Keratinocyte (primary cell): Measurements from ENCODE around the gene CENPF. TPM values are rescaled to one million over a fixed set of nuclear protein-coding genes. Genes with fewer than 3 reads are reported as not detected.

Experiments used
- DNase-seq: peaks from one replicate; pipeline ENCODE4 v3.0.0-alpha.2; 2011; ENCODE audit warnings: low read depth, missing footprints, low spot score
- FAIRE-seq: peaks from 2 replicates; lab custom pipeline; 2011; peaks lifted over from hg19 to GRCh38; lab: Jason Lieb, UNC
- H2AFZ ChIP-seq: 2 replicates; pipeline ENCODE4 v1.6.0; 2012; ENCODE audit warnings: low read length, control low read depth, inconsistent platforms; ENCODE audit not compliant: control insufficient read depth
- H3K27ac ChIP-seq: 2 replicates; pipeline ENCODE4 v1.5.1; 2011; ENCODE audit warnings: low read length; ENCODE audit not compliant: control insufficient read depth, insufficient read depth
- H3K27me3 ChIP-seq: 3 replicates; pipeline ENCODE4 v1.6.0; 2011; ENCODE audit warnings: low read length; ENCODE audit not compliant: control insufficient read depth, insufficient read depth; ENCODE audit errors: extremely low read depth
- H3K36me3 ChIP-seq, 2 experiments: 2 replicates in 1 of 2; 3 replicates in 1 of 2; pipeline ENCODE4 v1.5.1; 2011; ENCODE audit warnings: low read length in 2 of 2, mild to moderate bottlenecking in 1 of 2; ENCODE audit not compliant: control insufficient read depth in 2 of 2, insufficient read depth in 2 of 2; ENCODE audit errors: extremely low read depth in 1 of 2
- H3K4me1 ChIP-seq: 3 replicates; pipeline ENCODE4 v1.5.1; 2011; ENCODE audit warnings: low read length; ENCODE audit not compliant: control insufficient read depth, insufficient read depth; ENCODE audit errors: extremely low read depth
- H3K4me2 ChIP-seq: 3 replicates; pipeline ENCODE4 v1.6.0; 2011; ENCODE audit warnings: low read depth, low read length; ENCODE audit not compliant: control insufficient read depth, insufficient read depth; ENCODE audit errors: extremely low read depth
- H3K4me3 ChIP-seq, 3 experiments: fragments of 200-600 bp in 1 of 3; sonication (generic) in 1 of 3; 2 replicates in 2 of 3; 3 replicates in 1 of 3; pipeline ENCODE4 v1.5.1; 2011 to 2016; ENCODE audit warnings: low read length in 3 of 3, mild to moderate bottlenecking in 3 of 3, control low read depth in 2 of 3, inconsistent platforms in 1 of 3, low read depth in 1 of 3, mixed read lengths in 1 of 3, mixed run types in 1 of 3, moderate library complexity in 1 of 3; ENCODE audit not compliant: control insufficient read depth in 2 of 3, insufficient read depth in 2 of 3; ENCODE audit errors: extremely low read depth in 1 of 3
- H3K79me2 ChIP-seq: 2 replicates; pipeline ENCODE4 v1.6.0; 2012; ENCODE audit warnings: low read length; ENCODE audit not compliant: control insufficient read depth, insufficient read depth
- H3K9ac ChIP-seq: 3 replicates; pipeline ENCODE4 v1.6.0; 2011; ENCODE audit warnings: low read length; ENCODE audit not compliant: control insufficient read depth, insufficient read depth; ENCODE audit errors: extremely low read depth
- H3K9me1 ChIP-seq: 3 replicates; pipeline ENCODE4 v1.6.0; 2011; ENCODE audit warnings: low read length; ENCODE audit not compliant: control insufficient read depth, insufficient read depth; ENCODE audit errors: extremely low read depth
- H3K9me3 ChIP-seq: 2 replicates; pipeline ENCODE4 v1.5.1; 2012; ENCODE audit warnings: low read depth, low read length; ENCODE audit not compliant: control insufficient read depth
- H4K20me1 ChIP-seq: 3 replicates; pipeline ENCODE4 v1.6.0; 2011; ENCODE audit warnings: low read length; ENCODE audit not compliant: control insufficient read depth, insufficient read depth; ENCODE audit errors: extremely low read depth
- EZH2 ChIP-seq: IDR thresholded peaks from one replicate; pipeline ENCODE4 v1.6.1; 2012; ENCODE audit warnings: inconsistent platforms, mild to moderate bottlenecking, low read length, moderate library complexity
- dilution Hi-C: fragments of 300-500 bp; cut with MboI; formaldehyde crosslinking; loops from one replicate; pipeline ENCODE4 v1.7.0; 2020; ENCODE audit warnings: low sequenced_read_pairs; ENCODE audit not compliant: extremely low pct_ligation_motif_present
- polyA plus RNA-seq, 5 experiments: library from polyadenylated mRNA; depleted of rRNA in 3 of 5; stranded (reverse) in 3 of 5; stranded (forward) in 1 of 5; unstranded in 1 of 5; fragments of >200 nt; gene quantifications; 1 replicate in 1 of 5; 2 replicates in 3 of 5; 3 replicates in 1 of 5; pipeline versions ENCODE4 v1.2.1 to v1.2.3, GENCODE V29; 2011 to 2012; ENCODE audit warnings: missing spikeins in 2 of 5, low read depth in 1 of 5, low replicate concordance in 1 of 5
- TF ChIP-seq, protein P1 (sequence below), 3 experiments: IDR thresholded peaks in 1 of 3; conservative IDR thresholded peaks in 1 of 3; optimal IDR thresholded peaks in 1 of 3; 2 replicates in 2 of 3; 3 replicates in 1 of 3; pipeline versions ENCODE3 to v1.5.1; 2011; ENCODE audit warnings: low read length in 3 of 3, mild to moderate bottlenecking in 3 of 3, moderate library complexity in 2 of 3, control low read depth in 1 of 3, inconsistent platforms in 1 of 3; ENCODE audit not compliant: insufficient read depth in 2 of 3; ENCODE audit errors: extremely low read depth in 1 of 3

The CENPF gene
- polyA plus RNA-seq, 1 donor (not counting 4 experiments of a cell fraction or from before 2014, with no cell fraction given): 14.4 TPM

DNA sequence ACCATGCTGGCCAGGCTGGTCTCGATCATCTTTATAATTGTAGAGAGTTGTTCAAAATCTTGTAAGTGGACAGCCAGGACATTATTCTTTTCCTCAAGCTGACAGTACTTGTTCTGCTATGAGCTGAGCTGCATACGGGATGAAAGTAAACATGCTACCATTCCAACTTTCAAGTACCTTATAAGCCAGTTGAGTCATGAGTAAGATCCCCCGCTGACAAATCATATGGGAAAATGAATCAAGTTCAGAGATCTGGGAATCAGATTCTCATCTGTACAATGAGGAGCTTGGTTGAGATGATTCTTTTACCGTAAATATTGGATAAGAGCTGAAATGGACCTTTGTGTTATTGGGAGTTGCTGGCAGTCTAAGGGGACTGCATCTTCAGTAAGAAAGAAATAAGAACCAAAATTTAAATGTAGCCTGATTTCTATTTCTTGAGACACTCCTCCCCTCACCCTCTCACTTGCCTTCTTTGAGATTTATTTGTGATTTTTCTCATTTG lies 62.7 kb downstream of the CENPF start:
- no peaks in the 10 kb centered on the region for H3K79me2 ChIP-seq
- no peaks in the 10 kb centered on the region for H3K9me3 ChIP-seq
- H3K4me3 ChIP-seq: no peak overlapping the region
- dilution Hi-C loops: loop anchor here (25.0 kb wide), 1 partner anchor 872 kb away; no protein-coding TSS in a partner anchor
- H3K36me3 ChIP-seq: peaks cover 2 to 19% of the 10 kb centered on the region in 2 experiments
- H4K20me1 ChIP-seq: no peaks in the 10 kb centered on the region
- no peak for DNase-seq
- H3K27me3 ChIP-seq: no peaks in the 10 kb centered on the region
- no peak for FAIRE-seq
- H2AFZ ChIP-seq: no peak overlapping the region
- TF ChIP-seq, protein P1, sequence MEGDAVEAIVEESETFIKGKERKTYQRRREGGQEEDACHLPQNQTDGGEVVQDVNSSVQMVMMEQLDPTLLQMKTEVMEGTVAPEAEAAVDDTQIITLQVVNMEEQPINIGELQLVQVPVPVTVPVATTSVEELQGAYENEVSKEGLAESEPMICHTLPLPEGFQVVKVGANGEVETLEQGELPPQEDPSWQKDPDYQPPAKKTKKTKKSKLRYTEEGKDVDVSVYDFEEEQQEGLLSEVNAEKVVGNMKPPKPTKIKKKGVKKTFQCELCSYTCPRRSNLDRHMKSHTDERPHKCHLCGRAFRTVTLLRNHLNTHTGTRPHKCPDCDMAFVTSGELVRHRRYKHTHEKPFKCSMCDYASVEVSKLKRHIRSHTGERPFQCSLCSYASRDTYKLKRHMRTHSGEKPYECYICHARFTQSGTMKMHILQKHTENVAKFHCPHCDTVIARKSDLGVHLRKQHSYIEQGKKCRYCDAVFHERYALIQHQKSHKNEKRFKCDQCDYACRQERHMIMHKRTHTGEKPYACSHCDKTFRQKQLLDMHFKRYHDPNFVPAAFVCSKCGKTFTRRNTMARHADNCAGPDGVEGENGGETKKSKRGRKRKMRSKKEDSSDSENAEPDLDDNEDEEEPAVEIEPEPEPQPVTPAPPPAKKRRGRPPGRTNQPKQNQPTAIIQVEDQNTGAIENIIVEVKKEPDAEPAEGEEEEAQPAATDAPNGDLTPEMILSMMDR (optimal IDR thresholded peaks at IDR 0.05 in 1 of 3, IDR thresholded peaks at IDR 0.05 in 1 of 3, conservative IDR thresholded peaks at IDR 0.05 in 1 of 3; ENCODE audit: extremely low read depth in 1 of 3, insufficient read depth in 2 of 3, low read length in 3 of 3): no peak
- TF ChIP-seq EZH2: no peak
- no peak overlapping the region for H3K27ac ChIP-seq
- H3K4me1 ChIP-seq: no peaks in the 10 kb centered on the region
- H3K9me1 ChIP-seq: no peaks in the 10 kb centered on the region
- H3K9ac ChIP-seq: no peak overlapping the region
- H3K4me2 ChIP-seq: no peak overlapping the region

DNA sequence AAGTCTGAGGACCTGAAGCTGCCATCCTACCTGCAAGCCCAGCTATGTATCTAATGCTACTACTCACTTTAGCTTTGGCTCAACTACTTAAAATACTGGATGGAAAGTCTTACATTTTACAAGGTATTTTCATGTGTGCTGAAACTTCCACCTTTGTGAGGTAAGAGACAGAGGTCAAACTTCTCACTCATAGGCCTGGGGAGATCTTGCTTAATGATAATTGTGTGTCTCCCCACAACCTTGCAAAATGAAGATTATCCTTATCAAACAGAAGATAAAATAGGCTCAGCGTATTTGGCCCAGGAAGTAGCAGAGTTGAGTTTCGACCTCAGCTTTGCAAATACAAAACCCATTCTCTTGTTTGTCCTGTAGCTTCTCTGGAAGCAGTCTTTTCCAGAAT lies 63.7 kb downstream of the CENPF start:
- H3K27me3 ChIP-seq: no peaks in the 10 kb centered on the region
- no peak for FAIRE-seq
- dilution Hi-C loops: loop anchor here (25.0 kb wide), 1 partner anchor 871 kb away; no protein-coding TSS in a partner anchor

More for the DNA sequence above, 63.7 kb downstream of the CENPF start:
- Histone ChIP-seq H3K4me2 (no peak overlapping the region), H3K79me2 (no peaks in the 10 kb centered on the region), H3K4me1 (no peaks in the 10 kb centered on the region), H3K4me3 (no peak overlapping the region), H3K9me3 (no peaks in the 10 kb centered on the region), H4K20me1 (no peaks in the 10 kb centered on the region), H3K27ac (no peak overlapping the region), H3K9me1 (no peaks in the 10 kb centered on the region), H2AFZ (no peak overlapping the region), H3K9ac (no peak overlapping the region), H3K36me3 (peaks cover 2 to 9% of the 10 kb centered on the region in 2 experiments)
- no peak for DNase-seq
- TF ChIP-seq EZH2: no peak
- TF ChIP-seq, protein P1 (optimal IDR thresholded peaks at IDR 0.05 in 1 of 3, IDR thresholded peaks at IDR 0.05 in 1 of 3, conservative IDR thresholded peaks at IDR 0.05 in 1 of 3; ENCODE audit: extremely low read depth in 1 of 3, insufficient read depth in 2 of 3, low read length in 3 of 3): no peak
